ENCODE data around the gene RASD2.
"Not testable (repeated sequence)": the region's sequence is repeated elsewhere in the genome, so short reads cannot be mapped to it uniquely, and the experiment has no call there.

Gene RASD2, protein sequence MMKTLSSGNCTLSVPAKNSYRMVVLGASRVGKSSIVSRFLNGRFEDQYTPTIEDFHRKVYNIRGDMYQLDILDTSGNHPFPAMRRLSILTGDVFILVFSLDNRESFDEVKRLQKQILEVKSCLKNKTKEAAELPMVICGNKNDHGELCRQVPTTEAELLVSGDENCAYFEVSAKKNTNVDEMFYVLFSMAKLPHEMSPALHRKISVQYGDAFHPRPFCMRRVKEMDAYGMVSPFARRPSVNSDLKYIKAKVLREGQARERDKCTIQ

GRCh38 chr22:35540595-35541253 is at the start of gene RASD2:
Gene RASD2 (plus strand): TSS chr22:35540831. CDS start chr22:35546810, 5,979 bp downstream.
- Mint-ChIP-seq H3K9me3 (no peaks in the 10 kb centered on the region), H3K4me3 (peak within 1 kb of the TSS; percentile 60), H3K4me1 (ENCODE audit: low read depth) (peaks cover 8% of the 10 kb centered on the region), H3K27me3 (peaks cover 38% of the 10 kb centered on the region), H3K36me3 (ENCODE audit: low read depth) (no peaks in the 10 kb centered on the region), H3K27ac (no peak within 1 kb of the TSS)

DNA sequence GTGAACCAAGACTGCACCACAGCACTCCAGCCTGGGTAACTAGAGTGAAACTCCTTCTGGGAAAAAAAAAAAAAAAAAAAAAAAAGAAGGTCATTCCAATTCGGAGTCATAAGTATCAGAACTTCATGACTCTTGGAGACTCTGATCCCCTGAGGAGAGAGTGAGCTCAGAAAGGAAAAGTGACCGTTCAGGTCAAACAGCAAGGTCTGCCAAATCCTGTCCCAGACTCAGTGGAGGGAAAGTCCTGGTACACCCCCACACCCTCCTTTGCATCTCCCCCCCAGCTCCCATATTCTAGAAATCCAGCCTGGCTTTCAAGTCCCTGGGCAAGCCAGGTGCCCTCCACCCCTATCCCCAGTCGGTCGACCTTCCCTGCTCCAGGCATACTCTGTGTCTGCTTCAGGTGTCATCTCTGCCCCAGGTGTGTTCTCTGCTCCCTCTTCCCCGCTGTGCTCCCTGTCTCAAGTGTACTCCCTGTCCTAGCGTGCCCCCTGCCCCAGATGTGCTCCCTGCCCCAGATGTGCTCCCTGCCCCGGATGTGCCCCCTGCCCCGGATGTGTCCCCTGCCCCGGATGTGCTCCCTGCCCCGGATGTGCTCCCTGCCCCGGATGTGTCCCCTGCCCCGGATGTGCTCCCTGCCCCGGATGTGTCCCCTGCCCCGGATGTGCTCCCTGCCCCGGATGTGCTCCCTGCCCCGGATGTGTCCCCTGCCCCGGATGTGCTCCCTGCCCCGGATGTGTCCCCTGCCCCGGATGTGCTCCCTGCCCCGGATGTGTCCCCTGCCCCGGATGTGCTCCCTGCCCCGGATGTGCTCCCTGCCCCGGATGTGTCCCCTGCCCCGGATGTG is 49.3 kb upstream of the RASD2 start:
- H3K36me3 Mint-ChIP-seq (ENCODE audit: low read depth); H3K27ac Mint-ChIP-seq; H3K9me3 Mint-ChIP-seq; H3K4me3 Mint-ChIP-seq; H3K4me1 Mint-ChIP-seq (ENCODE audit: low read depth): not testable (repeated sequence)
- H3K27me3 Mint-ChIP-seq = peaks cover 21% of the 10 kb centered on the region

DNA sequence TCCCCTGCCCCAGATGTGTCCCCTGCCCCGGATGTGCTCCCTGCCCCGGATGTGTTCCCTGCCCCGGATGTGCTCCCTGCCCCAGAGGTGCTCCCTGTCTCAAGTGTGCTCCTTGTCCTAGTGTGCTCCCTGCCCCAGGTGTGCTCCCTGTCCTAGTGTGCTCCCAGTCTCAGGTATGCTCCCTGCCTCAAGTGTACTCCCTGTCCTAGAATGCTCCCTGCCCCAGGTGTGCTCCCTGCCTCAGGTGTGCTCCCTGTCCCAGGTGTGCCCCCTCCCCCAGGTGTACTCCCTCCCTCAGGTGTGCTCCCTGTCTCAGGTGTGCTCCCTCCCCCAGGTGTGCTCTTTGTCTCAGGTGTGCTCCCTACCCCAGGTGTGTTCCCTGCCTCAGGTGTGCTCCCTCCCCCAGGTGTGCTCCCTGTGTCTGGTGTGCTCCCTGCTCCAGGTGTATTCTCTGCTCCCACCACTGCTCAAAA is 48.7 kb upstream of the RASD2 start:
- Mint-ChIP-seq H3K27me3 (peaks cover 21% of the 10 kb centered on the region), H3K4me1 (ENCODE audit: low read depth) (no peaks in the 10 kb centered on the region), H3K27ac (no peak overlapping the region), H3K4me3 (no peak overlapping the region), H3K36me3 (ENCODE audit: low read depth) (no peaks in the 10 kb centered on the region), H3K9me3 (no peaks in the 10 kb centered on the region)

- no peak overlapping the region for H3K27ac Mint-ChIP-seq
- H3K36me3 Mint-ChIP-seq (ENCODE audit: low read depth) = no peaks in the 10 kb centered on the region
- peaks cover 21% of the 10 kb centered on the region for H3K27me3 Mint-ChIP-seq
- no peak overlapping the region for H3K4me3 Mint-ChIP-seq
- H3K9me3 Mint-ChIP-seq = no peaks in the 10 kb centered on the region
- H3K4me1 Mint-ChIP-seq (ENCODE audit: low read depth) = no peaks in the 10 kb centered on the region
These were observed 47.6 kb upstream of the RASD2 start for GRCh38 chr22:35493074-35493473.

- not testable (repeated sequence) for H3K4me3 Mint-ChIP-seq; H3K27ac Mint-ChIP-seq; H3K36me3 Mint-ChIP-seq (ENCODE audit: low read depth); H3K4me1 Mint-ChIP-seq (ENCODE audit: low read depth); H3K9me3 Mint-ChIP-seq
- peaks cover 34% of the 10 kb centered on the region for H3K27me3 Mint-ChIP-seq
These were observed 44.9 kb upstream of the RASD2 start for GRCh38 chr22:35495711-35496110.

- H3K27me3 Mint-ChIP-seq = peaks cover 34% of the 10 kb centered on the region
These were observed 43.8 kb upstream of the RASD2 start for GRCh38 chr22:35496768-35497312.

GRCh38 chr22:35498026-35498800 is 42.4 kb upstream of the RASD2 start:
- no peaks in the 10 kb centered on the region for H3K4me1 Mint-ChIP-seq (ENCODE audit: low read depth)
- H3K4me3 Mint-ChIP-seq = no peak overlapping the region
- H3K9me3 Mint-ChIP-seq = no peaks in the 10 kb centered on the region
- peaks cover 33% of the 10 kb centered on the region for H3K27me3 Mint-ChIP-seq
- H3K27ac Mint-ChIP-seq = no peak overlapping the region
- no peaks in the 10 kb centered on the region for H3K36me3 Mint-ChIP-seq (ENCODE audit: low read depth)

More at GRCh38 chr22:35496768-35497312, 43.8 kb upstream of the RASD2 start:
- H3K4me3 Mint-ChIP-seq = no peak overlapping the region
- H3K27ac Mint-ChIP-seq = no peak overlapping the region
- no peaks in the 10 kb centered on the region for H3K36me3 Mint-ChIP-seq (ENCODE audit: low read depth)
- no peaks in the 10 kb centered on the region for H3K9me3 Mint-ChIP-seq
- no peaks in the 10 kb centered on the region for H3K4me1 Mint-ChIP-seq (ENCODE audit: low read depth)

- Mint-ChIP-seq H3K27ac (no peak overlapping the region), H3K4me1 (ENCODE audit: low read depth) (no peaks in the 10 kb centered on the region), H3K4me3 (no peak overlapping the region), H3K27me3 (peaks cover 21% of the 10 kb centered on the region), H3K9me3 (no peaks in the 10 kb centered on the region), H3K36me3 (ENCODE audit: low read depth) (no peaks in the 10 kb centered on the region)
These were observed 37.8 kb upstream of the RASD2 start for GRCh38 chr22:35502836-35503235.

GRCh38 chr22:35505399-35506258 is 35.0 kb upstream of the RASD2 start:
- Mint-ChIP-seq H3K27ac (no peak overlapping the region), H3K27me3 (peaks cover 18% of the 10 kb centered on the region), H3K36me3 (ENCODE audit: low read depth) (no peaks in the 10 kb centered on the region), H3K9me3 (no peaks in the 10 kb centered on the region), H3K4me1 (ENCODE audit: low read depth) (no peaks in the 10 kb centered on the region), H3K4me3 (no peak overlapping the region)

DNA sequence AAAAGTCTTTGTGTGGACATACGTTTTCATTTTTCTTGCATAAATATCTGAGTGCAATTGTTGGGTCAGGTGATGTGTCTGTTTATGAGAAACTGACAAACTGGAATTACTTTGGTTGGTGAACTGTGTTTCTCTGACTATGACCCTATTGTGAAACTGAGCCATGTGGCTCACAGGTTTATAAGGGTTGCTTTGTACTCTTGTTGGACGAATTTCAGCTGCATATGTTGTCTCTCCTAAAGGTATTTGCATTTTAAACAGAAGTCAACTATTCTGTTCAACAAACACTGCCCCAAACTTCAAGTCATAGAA is 34.4 kb upstream of the RASD2 start:
- Mint-ChIP-seq H3K27me3 (peaks cover 18% of the 10 kb centered on the region), H3K36me3 (ENCODE audit: low read depth) (no peaks in the 10 kb centered on the region), H3K4me3 (no peak overlapping the region), H3K4me1 (ENCODE audit: low read depth) (no peaks in the 10 kb centered on the region), H3K9me3 (no peaks in the 10 kb centered on the region), H3K27ac (no peak overlapping the region)

- H3K27ac Mint-ChIP-seq; H3K9me3 Mint-ChIP-seq; H3K36me3 Mint-ChIP-seq (ENCODE audit: low read depth); H3K4me1 Mint-ChIP-seq (ENCODE audit: low read depth); H3K4me3 Mint-ChIP-seq: not testable (repeated sequence)
- peaks cover 14% of the 10 kb centered on the region for H3K27me3 Mint-ChIP-seq
These were observed 32.8 kb upstream of the RASD2 start for GRCh38 chr22:35507851-35508250.

DNA sequence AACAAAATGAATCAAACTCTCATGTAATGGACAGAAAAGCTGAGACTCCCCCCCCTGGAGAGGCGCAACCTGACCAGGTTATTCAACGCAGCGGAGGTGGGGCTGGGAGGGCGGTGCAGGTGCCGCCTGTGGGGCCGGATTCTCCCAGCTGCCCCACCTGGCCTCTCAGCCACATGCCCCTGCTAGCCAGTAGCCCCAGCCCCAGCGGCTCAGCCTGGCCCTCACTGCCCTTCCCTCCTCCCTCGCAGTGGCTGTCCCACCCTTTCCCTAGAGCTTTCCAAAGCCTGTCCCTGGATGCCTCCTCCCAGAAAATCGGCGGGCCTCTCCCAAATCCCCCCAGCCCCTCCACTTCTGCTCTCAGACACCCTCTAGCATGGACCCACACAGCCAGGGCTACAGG is 31.2 kb upstream of the RASD2 start:
- H3K36me3 Mint-ChIP-seq (ENCODE audit: low read depth) = no peaks in the 10 kb centered on the region
- no peak overlapping the region for H3K27ac Mint-ChIP-seq
- H3K27me3 Mint-ChIP-seq = peaks cover 10% of the 10 kb centered on the region
- H3K4me1 Mint-ChIP-seq (ENCODE audit: low read depth) = no peaks in the 10 kb centered on the region
- H3K9me3 Mint-ChIP-seq = no peaks in the 10 kb centered on the region
- H3K4me3 Mint-ChIP-seq = no peak overlapping the region

DNA sequence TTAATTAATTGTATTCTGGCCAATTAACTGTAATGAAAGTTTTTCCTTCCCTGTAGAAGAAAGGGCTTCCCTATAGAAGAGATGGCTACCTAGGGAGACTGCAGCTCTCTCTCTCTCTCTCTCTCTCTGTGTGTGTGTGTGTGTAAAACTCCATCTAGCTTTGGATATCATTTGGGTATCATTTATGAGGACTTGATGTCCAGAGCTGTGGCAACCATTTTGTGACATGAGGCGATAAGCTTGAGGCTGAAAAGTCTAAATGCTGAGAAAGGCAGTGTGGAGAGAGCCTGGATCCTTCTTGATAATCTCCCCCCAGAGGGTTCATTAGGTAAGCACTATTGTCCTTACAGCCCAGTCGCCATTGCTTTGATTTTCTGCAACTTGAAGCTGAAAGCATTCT is 30.7 kb upstream of the RASD2 start:
- H3K4me3 Mint-ChIP-seq = no peak overlapping the region
- no peaks in the 10 kb centered on the region for H3K36me3 Mint-ChIP-seq (ENCODE audit: low read depth)
- H3K4me1 Mint-ChIP-seq (ENCODE audit: low read depth) = no peaks in the 10 kb centered on the region
- no peaks in the 10 kb centered on the region for H3K9me3 Mint-ChIP-seq
- H3K27ac Mint-ChIP-seq = no peak overlapping the region
- H3K27me3 Mint-ChIP-seq = peaks cover 10% of the 10 kb centered on the region

DNA sequence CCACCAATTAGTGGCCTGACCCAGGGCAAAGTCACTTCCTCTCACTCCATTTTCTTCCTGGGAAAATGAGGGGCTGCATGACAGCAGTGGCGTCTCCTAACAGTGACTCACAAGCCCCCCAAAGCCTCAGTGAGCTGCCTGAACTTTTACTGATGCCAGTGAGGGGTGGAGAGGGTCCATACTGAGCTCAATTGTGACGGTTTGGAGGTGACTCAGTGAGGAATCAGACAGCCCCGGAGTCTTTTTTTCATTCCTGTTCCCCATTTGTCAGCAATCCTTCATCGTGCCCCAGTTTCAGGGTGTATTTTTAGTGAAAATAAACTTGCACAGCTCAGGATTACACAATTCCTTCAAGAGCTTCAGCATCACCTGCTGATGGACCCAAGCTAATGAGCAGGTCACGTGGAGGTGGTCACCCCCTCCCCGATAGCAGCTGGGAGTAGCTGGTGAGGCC is 30.1 kb upstream of the RASD2 start:
- Mint-ChIP-seq H3K9me3 (no peaks in the 10 kb centered on the region), H3K4me3 (no peak overlapping the region), H3K27me3 (peaks cover 10% of the 10 kb centered on the region), H3K27ac (no peak overlapping the region), H3K4me1 (ENCODE audit: low read depth) (no peaks in the 10 kb centered on the region), H3K36me3 (ENCODE audit: low read depth) (no peaks in the 10 kb centered on the region)

Data from stimulated activated naive CD8-positive, alpha-beta T cell treated with anti-CD3 and anti-CD28 coated beads, Interleukin-15, Interleukin-2, amounts not matched to agents 100 ng/mL and 50 ng/mL, for 24 hours (primary cell).